ENCODE measurements around the gene MAOA.

MAOA gene

DNA sequence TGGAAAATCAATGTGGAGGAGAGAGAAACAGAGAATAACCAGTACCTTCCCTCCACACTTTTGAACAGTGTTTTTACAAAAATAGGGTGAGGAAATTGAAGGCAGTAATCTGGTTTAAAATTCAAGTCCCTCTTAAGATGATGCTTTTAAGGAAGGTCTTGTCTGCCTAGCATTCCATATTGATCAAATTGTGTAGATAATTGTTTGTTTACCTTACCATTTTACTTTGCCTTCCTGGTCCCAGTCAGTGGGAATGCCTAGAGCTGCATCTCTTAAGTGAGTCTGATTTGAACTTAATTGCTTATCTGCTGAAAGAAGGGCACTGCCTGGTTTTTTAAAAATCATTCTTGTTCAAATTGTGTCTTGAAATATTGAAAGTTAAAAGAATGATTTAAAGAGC is 14.4 kb upstream of the MAOA start:
- no peak for DNase-seq (ENCODE audit: extremely low read depth, insufficient read length)
- H3K27me3 ChIP-seq (replicated peaks; ENCODE audit: control insufficient read depth, insufficient read depth, low read length) = no peaks in the 10 kb centered on the region
- TF ChIP-seq CTCF (IDR thresholded peaks at IDR 0.05; ENCODE audit: insufficient read depth, low read length, poor library complexity, severe bottlenecking) = no peak

DNA sequence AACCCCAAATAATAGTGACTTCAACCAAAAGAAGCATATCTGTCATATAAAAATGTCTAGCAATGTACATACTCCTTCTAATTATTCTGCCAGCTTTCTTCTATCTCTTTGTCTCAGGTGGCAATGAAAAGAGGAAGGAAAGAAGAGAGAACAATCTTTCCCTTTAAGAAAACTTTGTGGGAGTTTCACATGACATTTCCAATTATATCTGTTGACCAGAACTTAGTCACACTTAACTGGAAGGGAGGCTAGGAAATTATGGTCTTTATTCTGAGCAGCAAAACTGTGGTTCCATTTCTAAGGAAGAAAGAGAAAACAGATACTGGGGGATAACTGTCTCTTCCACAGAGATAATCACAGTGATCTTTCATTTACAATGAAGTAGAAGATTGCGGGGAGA is 12.9 kb upstream of the MAOA start:
- no peaks in the 10 kb centered on the region for H3K27me3 ChIP-seq (replicated peaks; ENCODE audit: control insufficient read depth, insufficient read depth, low read length)
- TF ChIP-seq CTCF (IDR thresholded peaks at IDR 0.05; ENCODE audit: insufficient read depth, low read length, poor library complexity, severe bottlenecking) = no peak
- H3K36me3 ChIP-seq (ENCODE audit: control insufficient read depth, insufficient read depth, low read length) = no peaks in the 10 kb centered on the region
- no peak for DNase-seq (ENCODE audit: extremely low read depth, insufficient read length)
- H3K4me3 ChIP-seq (replicated peaks; ENCODE audit: low read depth, low read length) = no peak overlapping the region

More for the DNA sequence above, 14.4 kb upstream of the MAOA start:
- Histone ChIP-seq H3K4me3 (replicated peaks; ENCODE audit: low read depth, low read length) (no peak overlapping the region), H3K36me3 (ENCODE audit: control insufficient read depth, insufficient read depth, low read length) (no peaks in the 10 kb centered on the region)

GRCh38 chrX:43643662-43644061 is 12.4 kb upstream of the MAOA start:
- DNase-seq (ENCODE audit: extremely low read depth, insufficient read length) = no peak
- no peak for TF ChIP-seq CTCF (IDR thresholded peaks at IDR 0.05; ENCODE audit: insufficient read depth, low read length, poor library complexity, severe bottlenecking)
- Histone ChIP-seq H3K4me3 (replicated peaks; ENCODE audit: low read depth, low read length) (no peak overlapping the region), H3K27me3 (replicated peaks; ENCODE audit: control insufficient read depth, insufficient read depth, low read length) (no peaks in the 10 kb centered on the region), H3K36me3 (ENCODE audit: control insufficient read depth, insufficient read depth, low read length) (no peaks in the 10 kb centered on the region)

- H3K36me3 ChIP-seq (ENCODE audit: control insufficient read depth, insufficient read depth, low read length) = no peaks in the 10 kb centered on the region
- no peak for DNase-seq (ENCODE audit: extremely low read depth, insufficient read length)
- no peak overlapping the region for H3K4me3 ChIP-seq (replicated peaks; ENCODE audit: low read depth, low read length)
- no peaks in the 10 kb centered on the region for H3K27me3 ChIP-seq (replicated peaks; ENCODE audit: control insufficient read depth, insufficient read depth, low read length)
- no peak for TF ChIP-seq CTCF (IDR thresholded peaks at IDR 0.05; ENCODE audit: insufficient read depth, low read length, poor library complexity, severe bottlenecking)
Observed at GRCh38 chrX:43644124-43644701, 11.9 kb upstream of the MAOA start.

DNA sequence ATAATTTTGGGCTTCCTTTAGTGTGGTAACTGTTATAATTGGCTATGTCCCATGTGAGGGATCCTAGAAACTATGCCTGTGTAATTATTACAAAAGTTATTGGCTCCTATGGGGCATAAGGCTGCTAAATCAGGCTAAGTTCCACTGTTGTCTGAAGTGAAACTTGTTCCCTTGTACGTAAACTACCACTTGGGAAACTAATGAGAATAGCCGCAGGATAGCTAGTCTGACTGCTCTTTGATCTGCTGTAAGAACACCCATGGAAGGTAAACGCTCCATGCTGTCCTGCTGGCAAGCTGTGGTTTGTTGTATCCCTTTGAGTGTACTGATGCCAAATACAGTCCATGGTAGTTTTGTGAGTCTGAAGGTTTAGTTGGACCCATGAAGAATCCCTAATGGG is 9.3 kb upstream of the MAOA start:
- no peak for TF ChIP-seq CTCF (IDR thresholded peaks at IDR 0.05; ENCODE audit: insufficient read depth, low read length, poor library complexity, severe bottlenecking)
- Histone ChIP-seq H3K27me3 (replicated peaks; ENCODE audit: control insufficient read depth, insufficient read depth, low read length) (no peaks in the 10 kb centered on the region), H3K4me3 (replicated peaks; ENCODE audit: low read depth, low read length) (no peak overlapping the region), H3K36me3 (ENCODE audit: control insufficient read depth, insufficient read depth, low read length) (no peaks in the 10 kb centered on the region)
- DNase-seq (ENCODE audit: extremely low read depth, insufficient read length) = no peak

Measured in GM06990 (cell line).